H1 (cell line): Measurements from ENCODE around the gene AVL9. TPM values are rescaled to one million over a fixed set of nuclear protein-coding genes. Genes with fewer than 3 reads are reported as not detected.

ENCODE experiments used
- HDAC6 ChIP-seq: IDR thresholded peaks from one replicate; pipeline ENCODE4 v1.7.1; 2012; ENCODE audit warnings: low read depth, mild to moderate bottlenecking, inconsistent platforms, low read length, moderate library complexity
- JUN ChIP-seq: IDR thresholded peaks from 2 replicates; pipeline ENCODE4 v1.6.1; 2011; ENCODE audit warnings: low read depth, mild to moderate bottlenecking, improper control_type of control experiment, low read length
- polyA plus RNA-seq, 7 experiments: library from polyadenylated mRNA; depleted of rRNA in 3 of 7; stranded (reverse) in 5 of 7; unstranded in 2 of 7; fragments of >200 nt in 5 of 7; fragments of 200-250 nt in 2 of 7; gene quantifications; 1 replicate in 5 of 7; 2 replicates in 1 of 7; 4 replicates in 1 of 7; pipeline versions ENCODE4 v1.2.1 to v1.2.3, GENCODE V29; 2011 to 2013; ENCODE audit warnings: missing spikeins in 2 of 7, mixed read lengths in 2 of 7
- total RNA-seq: library from RNA; stranded (reverse); fragmentation: NEBNext Ultra II Directional; extraction: Animal tissue kit (Norgen Biotek cat#: 25700); gene quantifications from 2 replicates; pipeline ENCODE4 v1.2.1, GENCODE V29; 2021

The AVL9 gene
- total and polyA plus RNA-seq, 2 of the 8 experiments (the other 6 are each of a cell fraction or from before 2014, with no cell fraction given): 15.5 to 42.1 TPM

DNA sequence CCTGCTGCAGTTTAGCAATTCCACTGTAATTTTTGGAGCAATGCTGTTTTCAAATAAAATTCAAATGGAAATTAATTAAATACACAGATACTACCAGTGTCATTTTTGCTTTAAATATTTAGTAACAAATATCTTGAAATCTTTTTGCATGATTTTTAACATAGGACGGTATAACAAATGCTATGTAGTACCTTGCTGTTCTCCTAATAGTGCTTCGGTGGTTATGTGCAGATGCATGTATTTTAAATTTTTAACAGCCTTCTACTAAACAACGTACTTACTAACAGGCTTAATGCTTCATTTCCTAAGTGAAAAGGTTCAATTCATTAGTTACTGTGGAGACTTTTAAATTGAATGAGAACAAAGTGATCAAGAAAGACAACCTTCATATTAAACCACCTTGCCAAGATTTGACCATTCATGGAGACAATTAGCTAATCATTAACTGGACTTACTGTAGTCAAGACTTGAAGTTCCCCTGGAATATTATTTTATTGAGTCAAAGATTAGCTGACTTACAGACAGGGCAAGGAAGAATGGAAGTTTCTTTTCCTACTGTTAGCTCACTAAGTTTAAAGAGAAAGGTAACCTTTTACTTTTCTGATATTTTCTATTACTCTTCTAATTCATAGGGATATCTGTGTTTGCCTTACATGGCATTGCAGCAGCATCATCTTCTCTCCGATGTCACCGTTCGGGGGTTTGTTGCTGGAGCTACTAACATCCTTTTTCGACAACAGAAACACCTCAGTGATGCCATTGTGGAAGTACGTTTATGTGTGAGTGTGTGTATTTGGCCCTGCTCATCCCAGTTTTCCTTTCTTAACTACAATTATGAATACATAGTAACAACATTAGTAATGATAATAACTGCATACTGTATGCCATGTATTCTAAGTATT is 74.3 kb downstream of the AVL9 start (continued):
- TF ChIP-seq HDAC6: no peak
- no peak for TF ChIP-seq JUN
- TF ChIP-seq, all 59 proteins: peak for 0
